ENCODE measurements around the gene CDX2.
"Not testable (repeated sequence)": the region's sequence is repeated elsewhere in the genome, so short reads cannot be mapped to it uniquely, and the experiment has no call there.

Gene CDX2

DNA sequence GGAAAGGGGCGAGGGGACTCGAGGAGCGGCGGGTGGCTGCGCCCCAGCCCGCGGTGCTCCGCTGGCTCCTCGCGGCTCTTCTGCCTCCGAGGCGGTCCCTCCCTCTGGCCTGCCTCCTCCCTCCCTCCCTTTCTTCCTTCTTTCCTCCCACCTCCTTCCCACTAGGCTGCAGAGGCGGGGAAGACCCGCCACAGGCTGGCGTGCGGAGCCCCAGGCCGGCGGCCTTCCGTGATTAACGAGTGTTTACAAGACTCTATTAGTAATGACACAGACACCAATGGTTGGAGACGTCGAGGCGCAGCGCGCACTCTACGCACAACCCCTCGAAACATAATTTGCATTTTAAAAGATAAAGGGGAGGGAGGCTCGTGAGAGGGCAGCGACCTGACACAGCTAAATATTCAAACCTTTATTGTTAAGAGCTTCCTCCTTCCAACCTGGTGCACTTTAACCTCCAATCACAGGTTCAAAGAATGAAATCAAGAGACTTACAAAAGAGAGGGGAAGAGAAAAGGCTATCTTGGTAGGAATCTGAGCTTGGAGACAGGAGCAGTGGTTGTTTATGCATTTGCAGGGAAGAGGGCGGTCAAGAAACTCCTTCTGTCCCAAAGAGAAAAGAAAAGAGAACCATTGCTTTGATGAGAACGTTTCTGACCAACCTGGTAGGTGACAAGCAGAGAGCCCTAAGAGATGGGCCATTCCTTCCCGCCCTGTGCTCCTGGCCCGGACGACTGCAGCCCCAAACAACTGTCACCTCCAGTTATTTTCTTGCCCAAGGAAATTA is at the start of gene CDX2:
Gene CDX2 (minus strand): TSS at position 234 of the 784 bp plus-strand sequence. CDS start 309 bp downstream, outside the sequence.
- H3K27ac ChIP-seq (ENCODE audit: low read length), result no peak within 1 kb of the TSS
- peaks cover 25% of the 10 kb centered on the region for H3K4me1 ChIP-seq (ENCODE audit: control insufficient read depth, insufficient read depth, low read length)
- H3K27me3 ChIP-seq (ENCODE audit: control insufficient read depth in 1 of 2, insufficient read depth in 2 of 2, low read length in 2 of 2), result peaks cover 82 to 94% of the 10 kb centered on the region in 2 donors
- H3K4me3 ChIP-seq (ENCODE audit: low read length in 2 of 2), result peak within 1 kb of the TSS in 1 of 2 donors; percentile 35
- H3K36me3 ChIP-seq (ENCODE audit: control insufficient read depth in 2 of 2, insufficient read depth in 2 of 2, low read length in 2 of 2), result no peaks in the 10 kb centered on the region
- no peak within 1 kb of the TSS for H3K9ac ChIP-seq (ENCODE audit: low read length in 2 of 2)
- no peaks in the 10 kb centered on the region for H3K9me3 ChIP-seq (ENCODE audit: control insufficient read depth in 2 of 2, low read length in 2 of 2)

- H3K4me1 ChIP-seq (ENCODE audit: control insufficient read depth, insufficient read depth, low read length), result no peaks in the 10 kb centered on the region
- no peak overlapping the region for H3K9ac ChIP-seq (ENCODE audit: low read length in 2 of 2)
- H3K9me3 ChIP-seq (ENCODE audit: control insufficient read depth in 2 of 2, low read length in 2 of 2), result no peaks in the 10 kb centered on the region
- H3K27me3 ChIP-seq (ENCODE audit: control insufficient read depth in 1 of 2, insufficient read depth in 2 of 2, low read length in 2 of 2), result peaks cover 4 to 11% of the 10 kb centered on the region in 2 donors
- no peaks in the 10 kb centered on the region for H3K36me3 ChIP-seq (ENCODE audit: control insufficient read depth in 2 of 2, insufficient read depth in 2 of 2, low read length in 2 of 2)
- no peak overlapping the region for H3K4me3 ChIP-seq (ENCODE audit: low read length in 2 of 2)
- H3K27ac ChIP-seq (ENCODE audit: low read length), result no peak overlapping the region
Measured at GRCh38 chr13:28014301-28014700, 45.2 kb upstream of the CDX2 start.

DNA sequence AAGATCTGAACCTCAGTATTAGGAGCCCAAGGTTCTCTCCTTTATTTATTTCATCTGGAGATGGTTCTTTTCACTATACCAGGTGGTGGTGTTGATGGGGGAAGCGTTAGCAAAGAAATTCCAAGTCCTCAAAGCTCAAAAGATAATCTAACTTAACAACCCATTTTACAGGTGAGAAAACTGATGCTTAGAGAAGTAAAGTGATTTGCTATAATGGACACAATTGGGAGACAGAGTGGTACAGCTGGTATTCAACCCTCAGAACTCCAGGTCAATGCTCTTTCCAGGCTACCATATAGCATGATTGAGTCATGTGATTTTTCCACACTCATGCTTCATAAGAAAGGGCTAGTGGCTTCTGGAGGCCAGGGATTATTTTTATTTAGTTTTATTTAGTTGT is 44.4 kb upstream of the CDX2 start:
- no peak overlapping the region for H3K27ac ChIP-seq (ENCODE audit: low read length)
- no peaks in the 10 kb centered on the region for H3K4me1 ChIP-seq (ENCODE audit: control insufficient read depth, insufficient read depth, low read length)
- no peaks in the 10 kb centered on the region for H3K9me3 ChIP-seq (ENCODE audit: control insufficient read depth in 2 of 2, low read length in 2 of 2)
- H3K36me3 ChIP-seq (ENCODE audit: control insufficient read depth in 2 of 2, insufficient read depth in 2 of 2, low read length in 2 of 2), result no peaks in the 10 kb centered on the region
- no peak overlapping the region for H3K4me3 ChIP-seq (ENCODE audit: low read length in 2 of 2)
- peaks cover 4 to 11% of the 10 kb centered on the region in 2 donors for H3K27me3 ChIP-seq (ENCODE audit: control insufficient read depth in 1 of 2, insufficient read depth in 2 of 2, low read length in 2 of 2)
- no peak overlapping the region for H3K9ac ChIP-seq (ENCODE audit: low read length in 2 of 2)

DNA sequence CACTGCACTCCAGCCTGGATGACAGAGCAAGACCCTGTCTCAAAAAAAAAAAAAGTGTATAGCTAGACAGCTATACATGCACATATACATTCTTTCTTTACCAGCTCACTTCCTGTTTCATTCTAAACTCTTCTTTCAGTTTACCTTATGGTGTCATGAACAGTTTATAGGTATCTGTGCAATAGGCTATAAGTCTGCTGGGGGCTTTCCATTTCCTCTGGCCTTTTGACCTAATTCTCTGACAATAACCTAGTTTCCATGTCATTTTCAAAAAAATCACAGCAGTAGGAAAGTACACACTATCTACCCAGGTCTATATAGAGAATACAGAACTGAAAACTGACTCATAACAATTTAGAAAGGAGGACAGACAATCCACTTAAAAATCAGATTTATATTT is 43.8 kb upstream of the CDX2 start:
- Histone ChIP-seq H3K27me3 (ENCODE audit: control insufficient read depth in 1 of 2, insufficient read depth in 2 of 2, low read length in 2 of 2) (peaks cover 4 to 9% of the 10 kb centered on the region in 2 donors), H3K9me3 (ENCODE audit: control insufficient read depth in 2 of 2, low read length in 2 of 2) (no peaks in the 10 kb centered on the region), H3K27ac (ENCODE audit: low read length) (no peak overlapping the region), H3K4me1 (ENCODE audit: control insufficient read depth, insufficient read depth, low read length) (no peaks in the 10 kb centered on the region), H3K9ac (ENCODE audit: low read length in 2 of 2) (no peak overlapping the region), H3K4me3 (ENCODE audit: low read length in 2 of 2) (no peak overlapping the region), H3K36me3 (ENCODE audit: control insufficient read depth in 2 of 2, insufficient read depth in 2 of 2, low read length in 2 of 2) (no peaks in the 10 kb centered on the region)

- Histone ChIP-seq H3K27me3 (ENCODE audit: control insufficient read depth in 1 of 2, insufficient read depth in 2 of 2, low read length in 2 of 2) (peaks cover 4 to 9% of the 10 kb centered on the region in 2 donors), H3K4me1 (ENCODE audit: control insufficient read depth, insufficient read depth, low read length) (no peaks in the 10 kb centered on the region), H3K9ac (ENCODE audit: low read length in 2 of 2) (no peak overlapping the region), H3K9me3 (ENCODE audit: control insufficient read depth in 2 of 2, low read length in 2 of 2) (no peaks in the 10 kb centered on the region), H3K36me3 (ENCODE audit: control insufficient read depth in 2 of 2, insufficient read depth in 2 of 2, low read length in 2 of 2) (no peaks in the 10 kb centered on the region), H3K4me3 (ENCODE audit: low read length in 2 of 2) (no peak overlapping the region), H3K27ac (ENCODE audit: low read length) (no peak overlapping the region)
Measured at GRCh38 chr13:28012383-28012782, 43.3 kb upstream of the CDX2 start.

DNA sequence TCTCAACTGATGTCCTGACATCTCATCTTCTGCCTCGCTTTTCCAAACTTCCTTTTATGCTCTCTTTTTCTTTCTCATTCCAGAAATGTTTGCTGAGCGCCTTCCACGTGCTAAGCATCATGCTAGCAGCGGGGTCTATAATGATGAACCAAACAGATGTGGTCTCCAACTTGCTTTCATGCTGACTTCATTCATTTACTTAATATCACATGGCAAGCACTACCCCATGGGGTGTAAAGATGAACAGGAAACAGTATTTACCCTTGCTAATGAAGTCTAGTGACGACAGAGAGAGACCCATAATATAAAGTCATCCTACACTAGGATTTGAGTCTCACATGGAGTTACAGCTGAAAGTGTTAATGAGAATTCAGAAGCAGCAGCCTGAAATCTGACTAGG is 40.9 kb upstream of the CDX2 start:
- Histone ChIP-seq H3K27ac (ENCODE audit: low read length) (no peak overlapping the region), H3K4me1 (ENCODE audit: control insufficient read depth, insufficient read depth, low read length) (no peaks in the 10 kb centered on the region), H3K9me3 (ENCODE audit: control insufficient read depth in 2 of 2, low read length in 2 of 2) (no peaks in the 10 kb centered on the region), H3K27me3 (ENCODE audit: control insufficient read depth in 1 of 2, insufficient read depth in 2 of 2, low read length in 2 of 2) (peaks cover 4 to 9% of the 10 kb centered on the region in 2 donors), H3K36me3 (ENCODE audit: control insufficient read depth in 2 of 2, insufficient read depth in 2 of 2, low read length in 2 of 2) (no peaks in the 10 kb centered on the region), H3K9ac (ENCODE audit: low read length in 2 of 2) (no peak overlapping the region), H3K4me3 (ENCODE audit: low read length in 2 of 2) (no peak overlapping the region)

- H3K27me3 ChIP-seq (ENCODE audit: control insufficient read depth in 1 of 2, insufficient read depth in 2 of 2, low read length in 2 of 2); H3K9me3 ChIP-seq (ENCODE audit: control insufficient read depth in 2 of 2, low read length in 2 of 2); H3K27ac ChIP-seq (ENCODE audit: low read length); H3K4me1 ChIP-seq (ENCODE audit: control insufficient read depth, insufficient read depth, low read length); H3K4me3 ChIP-seq (ENCODE audit: low read length in 2 of 2); H3K9ac ChIP-seq (ENCODE audit: low read length in 2 of 2); H3K36me3 ChIP-seq (ENCODE audit: control insufficient read depth in 2 of 2, insufficient read depth in 2 of 2, low read length in 2 of 2): not testable (repeated sequence)
Measured at GRCh38 chr13:28005016-28005415, 35.9 kb upstream of the CDX2 start.

- peaks cover 0 to 2% of the 10 kb centered on the region in 2 donors for H3K27me3 ChIP-seq (ENCODE audit: control insufficient read depth in 1 of 2, insufficient read depth in 2 of 2, low read length in 2 of 2)
- no peak overlapping the region for H3K27ac ChIP-seq (ENCODE audit: low read length)
- H3K36me3 ChIP-seq (ENCODE audit: control insufficient read depth in 2 of 2, insufficient read depth in 2 of 2, low read length in 2 of 2), result no peaks in the 10 kb centered on the region
- H3K4me3 ChIP-seq (ENCODE audit: low read length in 2 of 2), result no peak overlapping the region
- no peaks in the 10 kb centered on the region for H3K9me3 ChIP-seq (ENCODE audit: control insufficient read depth in 2 of 2, low read length in 2 of 2)
- H3K4me1 ChIP-seq (ENCODE audit: control insufficient read depth, insufficient read depth, low read length), result no peaks in the 10 kb centered on the region
- H3K9ac ChIP-seq (ENCODE audit: low read length in 2 of 2), result no peak overlapping the region
Measured at GRCh38 chr13:28002886-28003698, 34.0 kb upstream of the CDX2 start.

DNA sequence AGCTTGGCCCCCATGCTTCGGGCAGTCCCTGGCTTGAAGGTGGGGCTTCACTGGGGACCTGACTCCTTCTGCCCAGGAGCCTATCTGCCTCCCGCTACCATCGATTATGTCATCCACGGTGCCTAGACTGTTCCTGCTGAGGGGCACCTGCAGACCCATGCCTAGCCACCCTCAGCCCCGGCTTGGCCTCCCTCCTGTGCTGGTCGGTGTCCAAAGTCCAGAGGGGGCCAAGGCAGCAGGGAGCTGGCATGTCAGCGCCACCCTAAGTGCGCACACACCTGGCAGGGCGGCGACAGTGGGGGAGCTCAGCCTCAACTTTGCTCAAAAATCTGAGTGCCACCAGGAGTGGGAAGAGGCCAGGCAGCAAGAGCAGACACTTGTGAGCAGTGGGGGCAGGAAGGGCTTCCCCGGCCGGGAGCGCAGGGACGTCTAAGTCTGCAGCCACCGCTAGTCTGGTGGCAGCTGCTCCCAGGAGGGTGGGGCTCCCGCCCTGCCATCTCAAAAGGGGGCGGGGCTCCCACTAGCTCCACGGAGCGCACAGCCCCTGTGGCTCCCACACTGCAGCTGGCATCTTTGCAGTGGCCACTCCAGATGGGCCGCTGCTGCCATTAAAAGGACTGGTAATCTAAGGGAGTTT is 32.8 kb upstream of the CDX2 start:
- Histone ChIP-seq H3K9ac (ENCODE audit: low read length in 2 of 2) (no peak overlapping the region), H3K27ac (ENCODE audit: low read length) (no peak overlapping the region), H3K36me3 (ENCODE audit: control insufficient read depth in 2 of 2, insufficient read depth in 2 of 2, low read length in 2 of 2) (no peaks in the 10 kb centered on the region), H3K4me1 (ENCODE audit: control insufficient read depth, insufficient read depth, low read length) (no peaks in the 10 kb centered on the region), H3K4me3 (ENCODE audit: low read length in 2 of 2) (no peak overlapping the region), H3K9me3 (ENCODE audit: control insufficient read depth in 2 of 2, low read length in 2 of 2) (no peaks in the 10 kb centered on the region), H3K27me3 (ENCODE audit: control insufficient read depth in 1 of 2, insufficient read depth in 2 of 2, low read length in 2 of 2) (peaks cover 0 to 2% of the 10 kb centered on the region in 2 donors)

- Histone ChIP-seq H3K9ac (ENCODE audit: low read length in 2 of 2) (no peak overlapping the region), H3K36me3 (ENCODE audit: control insufficient read depth in 2 of 2, insufficient read depth in 2 of 2, low read length in 2 of 2) (no peaks in the 10 kb centered on the region), H3K9me3 (ENCODE audit: control insufficient read depth in 2 of 2, low read length in 2 of 2) (no peaks in the 10 kb centered on the region), H3K4me3 (ENCODE audit: low read length in 2 of 2) (no peak overlapping the region), H3K4me1 (ENCODE audit: control insufficient read depth, insufficient read depth, low read length) (no peaks in the 10 kb centered on the region), H3K27me3 (ENCODE audit: control insufficient read depth in 1 of 2, insufficient read depth in 2 of 2, low read length in 2 of 2) (peaks cover 0 to 2% of the 10 kb centered on the region in 2 donors), H3K27ac (ENCODE audit: low read length) (no peak overlapping the region)
Measured at GRCh38 chr13:28001049-28001448, 31.9 kb upstream of the CDX2 start.
